Mononuclear cell (primary cell): Measurements from ENCODE around the gene PML. TPM values are rescaled to one million over a fixed set of nuclear protein-coding genes. Genes with fewer than 3 reads are reported as not detected.
"Not testable (repeated sequence)": the region's sequence is repeated elsewhere in the genome, so short reads cannot be mapped to it uniquely, and the experiment has no call there.

Experiments
- H3K27me3 ChIP-seq: 2 replicates; pipeline ENCODE4 v1.6.0; 2011; ENCODE audit warnings: low read length, control low read depth; ENCODE audit not compliant: insufficient read depth
- H3K4me1 ChIP-seq: 2 replicates; pipeline ENCODE4 v1.5.1; 2011; ENCODE audit warnings: mild to moderate bottlenecking, low read length, control low read depth; ENCODE audit not compliant: insufficient read depth
- H3K4me3 ChIP-seq: 2 replicates; pipeline ENCODE4 v1.5.1; 2011; ENCODE audit warnings: mild to moderate bottlenecking, low read length, moderate library complexity
- H3K9me3 ChIP-seq: 2 replicates; pipeline ENCODE4 v1.5.1; 2011; ENCODE audit warnings: low read depth, mild to moderate bottlenecking, control low read depth, low read length
- total RNA-seq: library from RNA; depleted of rRNA; stranded (reverse); fragments of >200 nt; gene quantifications from one replicate; pipeline ENCODE4 v1.2.3, GENCODE V29; 2012

The PML gene
- total RNA-seq, 1 donor: 23.1 TPM

DNA sequence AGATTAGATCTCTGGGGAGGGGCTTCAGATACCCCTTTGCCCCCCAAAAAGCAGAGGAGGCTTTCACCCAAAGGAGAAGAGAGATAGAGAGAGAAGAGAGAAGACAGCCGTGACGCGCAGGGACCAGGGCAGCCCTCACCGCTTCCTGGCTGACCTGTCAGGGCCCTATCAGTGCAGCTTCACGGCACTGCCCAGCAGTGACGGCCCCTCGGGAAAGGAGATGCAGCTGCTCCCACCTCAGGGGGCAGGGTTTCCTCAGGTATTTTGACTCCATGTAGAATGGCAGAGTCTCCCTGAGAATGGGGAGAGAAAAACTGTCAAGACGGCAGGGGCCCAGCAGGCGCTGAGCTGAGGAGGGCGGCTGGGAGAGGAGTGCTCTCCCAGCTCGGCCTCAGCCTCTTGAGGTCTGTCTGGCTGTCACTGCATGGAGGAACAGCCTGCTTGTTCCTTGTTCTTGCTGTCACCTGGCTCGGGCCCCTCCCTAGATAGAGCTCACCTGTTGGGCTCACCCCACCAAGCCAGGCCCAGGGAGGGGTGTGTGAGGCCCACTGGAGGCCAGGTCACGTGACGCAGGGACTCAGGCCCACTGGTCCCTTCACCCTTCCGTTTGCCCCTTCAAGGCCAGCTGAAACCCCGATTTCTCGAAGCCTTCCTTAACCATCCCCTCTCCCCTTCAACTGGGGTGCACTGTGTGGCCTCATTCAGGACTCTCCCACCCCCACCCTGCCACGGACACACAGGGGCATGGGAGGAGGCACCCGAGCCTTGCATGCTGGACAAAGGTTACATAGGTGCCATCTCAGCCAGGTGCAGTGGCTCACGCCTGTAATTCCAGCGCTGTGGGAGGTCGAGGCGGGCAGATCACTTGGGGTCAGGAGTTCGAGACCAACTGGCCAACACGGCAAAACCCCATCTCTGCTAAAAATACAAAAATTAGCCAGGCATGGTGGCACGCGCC lies 40.0 kb upstream of the PML start:
- H3K9me3 ChIP-seq: no peaks in the 10 kb centered on the region
- no peak overlapping the region for H3K4me3 ChIP-seq
- no peaks in the 10 kb centered on the region for H3K27me3 ChIP-seq
- peaks cover 18% of the 10 kb centered on the region for H3K4me1 ChIP-seq

- Histone ChIP-seq H3K4me3 (no peak overlapping the region), H3K9me3 (no peaks in the 10 kb centered on the region), H3K4me1 (peaks cover 23% of the 10 kb centered on the region), H3K27me3 (no peaks in the 10 kb centered on the region)
Observed at GRCh38 chr15:73955326-73955725, 39.2 kb upstream of the PML start.

DNA sequence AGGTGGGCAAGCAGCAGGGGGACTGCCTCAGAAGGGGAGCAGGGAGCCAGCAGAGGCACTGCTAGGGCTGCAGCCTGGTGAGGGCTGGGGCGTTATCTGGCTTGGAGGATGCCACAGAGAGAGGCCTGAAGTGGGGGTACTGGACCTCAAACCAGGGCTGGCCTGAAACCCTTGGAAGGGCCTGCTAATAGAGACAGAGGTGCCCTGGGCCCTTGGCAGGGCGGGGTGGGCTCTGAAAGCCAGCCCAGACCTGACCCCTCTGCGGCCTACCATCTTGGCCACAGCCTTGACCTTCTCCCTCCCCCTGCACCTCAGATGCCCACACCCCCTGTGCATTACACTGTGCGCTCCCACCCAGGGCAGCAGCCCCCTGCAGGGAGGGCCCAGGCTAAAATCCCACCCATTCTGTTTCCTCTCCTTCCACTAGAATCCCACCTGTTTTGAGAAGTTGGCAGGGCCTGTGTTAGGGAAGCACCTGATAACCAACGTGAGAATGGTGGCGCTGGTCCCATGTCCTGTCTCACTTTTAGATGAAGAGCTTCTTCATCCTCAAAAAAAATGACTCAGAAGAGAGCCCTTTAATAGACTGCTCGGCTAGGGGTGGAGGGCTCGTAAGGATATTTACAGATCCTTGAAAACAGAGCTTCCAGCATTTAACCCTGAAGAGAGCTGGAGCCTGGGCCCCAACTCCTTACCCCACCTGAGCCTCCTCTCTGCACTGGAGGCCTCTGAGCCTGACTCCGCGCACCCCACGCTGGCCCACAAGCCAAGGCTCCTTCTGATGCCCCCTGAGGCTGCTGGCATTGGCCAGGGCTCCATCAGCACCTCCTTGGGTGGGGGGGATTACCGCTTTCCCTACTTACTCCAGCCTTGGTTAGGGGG lies 38.4 kb upstream of the PML start:
- no peaks in the 10 kb centered on the region for H3K27me3 ChIP-seq
- H3K4me1 ChIP-seq: peaks cover 21% of the 10 kb centered on the region
- H3K9me3 ChIP-seq: no peaks in the 10 kb centered on the region
- H3K4me3 ChIP-seq: no peak overlapping the region

GRCh38 chr15:73956743-73957135 lies 37.8 kb upstream of the PML start:
- Histone ChIP-seq H3K4me1 (peaks cover 19% of the 10 kb centered on the region), H3K4me3 (no peak overlapping the region), H3K27me3 (no peaks in the 10 kb centered on the region), H3K9me3 (no peaks in the 10 kb centered on the region)

DNA sequence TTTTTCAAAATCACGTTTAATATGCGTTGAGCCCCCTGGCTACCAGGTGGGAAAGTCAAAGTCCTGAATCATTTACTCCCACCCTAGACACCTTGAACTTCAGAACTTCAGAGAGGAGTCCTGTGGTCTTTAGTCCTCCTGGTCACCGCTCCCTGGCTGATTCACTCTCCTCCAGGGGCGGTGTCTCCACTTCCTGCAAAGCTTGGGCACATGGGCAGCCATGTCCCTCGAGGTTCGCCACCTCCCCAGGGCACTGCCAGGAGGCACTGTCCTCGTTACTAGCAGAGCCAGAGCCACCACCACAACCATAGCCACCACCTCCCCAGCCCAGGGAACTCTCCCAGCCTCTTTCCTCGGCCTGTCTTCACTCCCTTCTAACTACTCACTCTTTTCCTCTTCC lies 37.2 kb upstream of the PML start:
- H3K4me3 ChIP-seq: no peak overlapping the region
- H3K4me1 ChIP-seq: peaks cover 19% of the 10 kb centered on the region
- H3K9me3 ChIP-seq: no peaks in the 10 kb centered on the region
- H3K27me3 ChIP-seq: no peaks in the 10 kb centered on the region

DNA sequence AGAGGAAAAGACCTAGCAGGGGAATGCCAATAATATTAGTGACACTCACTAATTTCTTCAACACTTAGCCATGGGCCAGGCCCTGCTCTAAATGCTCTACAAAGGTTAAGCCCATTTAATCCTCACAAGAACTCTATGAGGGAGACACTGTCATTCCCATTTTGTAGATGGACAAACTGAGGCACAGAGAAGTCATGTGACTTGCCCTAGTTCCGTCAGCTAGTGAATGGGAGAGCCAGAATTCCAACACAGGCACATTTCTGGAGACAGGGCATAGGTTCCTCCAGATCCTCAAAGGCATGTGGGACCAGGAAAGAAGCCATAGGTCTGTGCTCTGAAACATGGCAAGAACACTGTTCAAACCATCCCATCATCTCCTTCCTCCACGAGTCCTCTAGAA lies 36.7 kb upstream of the PML start:
- peaks cover 19% of the 10 kb centered on the region for H3K4me1 ChIP-seq
- H3K4me3 ChIP-seq: no peak overlapping the region
- H3K27me3 ChIP-seq: no peaks in the 10 kb centered on the region
- H3K9me3 ChIP-seq: no peaks in the 10 kb centered on the region

- H3K9me3 ChIP-seq: no peaks in the 10 kb centered on the region
- H3K4me3 ChIP-seq: no peak overlapping the region
- H3K4me1 ChIP-seq: peaks cover 19% of the 10 kb centered on the region
- H3K27me3 ChIP-seq: no peaks in the 10 kb centered on the region
Observed at GRCh38 chr15:73959012-73959581, 35.4 kb upstream of the PML start.

GRCh38 chr15:73959801-73960200 lies 34.7 kb upstream of the PML start:
- Histone ChIP-seq H3K27me3 (no peaks in the 10 kb centered on the region), H3K4me3 (no peak overlapping the region), H3K4me1 (peaks cover 20% of the 10 kb centered on the region), H3K9me3 (no peaks in the 10 kb centered on the region)

DNA sequence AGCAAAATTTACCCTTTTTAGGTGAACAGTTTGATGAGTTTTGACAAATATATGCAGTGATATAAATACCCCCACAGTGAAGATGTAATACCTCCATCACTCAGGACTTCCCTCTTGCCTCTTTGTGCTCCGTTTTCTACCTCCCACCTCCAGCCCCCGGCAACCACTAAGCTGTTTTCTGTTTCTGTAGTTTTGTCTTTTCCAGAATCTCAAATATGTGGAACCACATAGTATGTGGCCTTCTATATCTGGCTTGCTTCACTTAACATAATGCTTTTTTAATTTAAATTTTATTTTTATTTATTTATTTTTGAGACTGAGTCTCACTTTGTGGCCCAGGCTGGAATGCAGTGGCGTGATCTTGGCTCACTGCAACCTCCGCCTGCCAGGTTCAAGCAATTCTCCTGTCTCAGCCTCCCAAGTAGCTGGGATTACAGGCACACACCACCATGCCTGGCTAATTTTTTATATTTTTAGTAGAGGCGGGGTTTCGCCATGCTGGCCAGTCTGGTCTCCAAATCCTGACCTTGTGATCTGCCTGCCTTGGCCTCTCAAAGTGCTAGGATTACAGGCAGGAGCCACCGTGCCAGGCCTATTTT lies 33.9 kb upstream of the PML start:
- not testable (repeated sequence) for H3K9me3 ChIP-seq, H3K4me3 ChIP-seq, H3K27me3 ChIP-seq
- H3K4me1 ChIP-seq: peaks cover 28% of the 10 kb centered on the region

DNA sequence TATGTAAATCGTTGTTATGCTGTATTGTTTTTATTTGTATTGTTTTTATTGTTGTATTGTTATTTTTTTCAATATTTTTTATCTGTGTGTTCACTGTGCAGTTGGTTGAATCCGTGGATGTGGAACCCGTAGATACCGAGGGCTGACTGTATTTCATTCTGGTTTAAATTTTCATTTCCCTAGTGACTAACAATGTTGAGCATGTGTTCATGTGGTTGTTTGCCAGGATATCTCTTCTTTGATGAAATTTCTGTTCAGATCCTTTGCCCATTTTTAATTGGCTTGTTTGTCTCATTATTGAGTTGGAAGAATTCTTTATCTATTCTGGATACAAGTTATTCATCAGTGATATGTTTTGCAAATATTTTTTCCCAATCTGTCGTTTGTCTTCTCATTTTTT lies 32.1 kb upstream of the PML start:
- Histone ChIP-seq H3K27me3 (no peaks in the 10 kb centered on the region), H3K9me3 (no peaks in the 10 kb centered on the region), H3K4me1 (peaks cover 36% of the 10 kb centered on the region), H3K4me3 (no peak overlapping the region)

GRCh38 chr15:73964736-73965093 lies 29.8 kb upstream of the PML start:
- Histone ChIP-seq H3K27me3 (no peaks in the 10 kb centered on the region), H3K4me1 (peaks cover 26% of the 10 kb centered on the region), H3K4me3 (no peak overlapping the region), H3K9me3 (no peaks in the 10 kb centered on the region)

DNA sequence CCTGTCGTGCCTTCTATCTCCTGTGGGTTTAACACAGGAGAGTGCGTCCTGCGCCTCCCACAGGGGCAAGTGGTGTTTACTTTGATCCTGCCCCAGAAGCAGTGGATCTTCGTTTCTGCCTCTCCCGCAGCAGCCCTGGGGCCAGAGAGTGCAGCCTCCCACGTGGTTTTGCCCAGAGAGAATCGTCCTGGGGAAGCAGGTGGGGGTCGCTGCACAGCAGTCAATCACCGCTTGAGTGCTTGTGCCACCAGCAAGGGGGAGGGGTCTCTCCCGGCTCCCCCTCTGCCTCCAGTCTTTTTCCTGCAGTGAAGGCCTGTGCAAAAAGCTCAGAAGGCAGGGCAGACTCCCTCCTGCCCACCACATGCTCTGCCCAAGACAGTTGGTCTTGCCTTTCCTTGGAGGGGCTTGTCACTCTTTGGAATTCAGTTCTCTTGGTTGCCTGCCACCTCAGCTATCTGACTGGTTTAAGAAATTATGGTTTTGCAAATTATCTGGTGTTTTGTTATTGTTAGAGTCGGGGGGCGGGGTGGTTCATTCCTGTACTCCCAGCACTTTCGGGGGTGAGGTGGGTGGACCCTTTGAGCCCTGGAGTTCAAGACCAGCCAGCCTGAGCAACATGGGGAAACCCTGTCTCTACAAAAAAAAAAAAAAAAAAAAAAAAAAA lies 29.3 kb upstream of the PML start:
- H3K27me3 ChIP-seq: no peaks in the 10 kb centered on the region

GRCh38 chr15:73965758-73966113 lies 28.8 kb upstream of the PML start:
- no peak overlapping the region for H3K4me3 ChIP-seq
- H3K9me3 ChIP-seq: no peaks in the 10 kb centered on the region
- peaks cover 23% of the 10 kb centered on the region for H3K4me1 ChIP-seq
- H3K27me3 ChIP-seq: no peaks in the 10 kb centered on the region

More for the DNA sequence above, 29.3 kb upstream of the PML start:
- H3K9me3 ChIP-seq: no peaks in the 10 kb centered on the region
- peaks cover 23% of the 10 kb centered on the region for H3K4me1 ChIP-seq
- H3K4me3 ChIP-seq: no peak overlapping the region

DNA sequence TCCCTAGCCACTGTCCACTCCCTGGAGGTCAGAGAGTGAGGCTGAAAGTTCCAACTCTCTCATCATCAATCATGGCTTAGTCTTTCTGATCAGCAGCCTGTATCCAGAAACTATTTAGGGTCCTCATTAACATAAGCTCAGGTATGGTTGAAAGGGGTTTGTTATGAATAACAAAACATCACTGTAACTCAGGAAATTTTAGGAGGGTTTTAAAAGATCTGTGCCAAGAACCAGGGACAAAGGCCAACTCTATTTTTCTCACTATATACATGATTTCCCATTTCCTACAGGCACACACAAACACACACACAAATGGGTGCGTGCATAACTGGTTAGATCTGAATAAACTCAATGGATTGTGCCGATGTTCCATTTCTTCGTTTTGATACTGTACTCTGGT lies 26.1 kb upstream of the PML start:
- no peak overlapping the region for H3K4me3 ChIP-seq
- H3K9me3 ChIP-seq: no peaks in the 10 kb centered on the region
- no peaks in the 10 kb centered on the region for H3K27me3 ChIP-seq
- H3K4me1 ChIP-seq: peaks cover 29% of the 10 kb centered on the region
